K562 (cell line): ENCODE results near the gene GNG7. TPM values are rescaled to one million over a fixed set of nuclear protein-coding genes. Genes with fewer than 3 reads are reported as not detected.
A peak's percentile ranks its signal among the peaks of the same experiment; 100 is the strongest.

Experiments
- ATAC-seq: fragments of 200-7000 bp; cut with Tn5 transposase; 3 replicates; pipeline ENCODE4 v1.9.1; 2020; ENCODE audit warnings: moderate library complexity
- BruUV-seq: library from RNA; stranded (reverse); fragments of 400-500 nt; replicated peaks from 2 replicates; lab custom pipeline; 2021; lab: Mats Ljungman, UMichigan
- CTCF ChIA-PET: fragments of 300-600 bp; formaldehyde crosslinking; extraction: SDS; loops from one replicate; lab custom pipeline; 2021; ENCODE audit warnings: low intra/inter-chr PET ratio; lab: Yijun Ruan, JAX
- POLR2A ChIA-PET: fragments of 300-600, 350-650 bp; sonication (Branson Sonifier 250); formaldehyde crosslinking; extraction: SDS; loops from one replicate; lab custom pipeline; 2021; ENCODE audit warnings: antibody characterized with exemption, inconsistent platforms; lab: Yijun Ruan, JAX
- DNase-seq, 4 experiments: peaks; one replicate each; pipeline versions ENCODE4 v3.0.0 to v3.0.0-alpha.2; 2011 to 2018; ENCODE audit warnings: low spot score in 3 of 4, mixed read lengths in 3 of 4; ENCODE audit errors: extremely low read depth in 1 of 4
- FAIRE-seq: peaks from 2 replicates; lab custom pipeline; 2011; peaks lifted over from hg19 to GRCh38; lab: Jason Lieb, UNC
- H2AFZ ChIP-seq: 2 replicates; pipeline ENCODE4 v1.6.0; 2011; ENCODE audit warnings: low read depth, low read length, control low read depth, inconsistent platforms
- H3K27ac ChIP-seq: fragments of 200-600 bp; 3 replicates; pipeline ENCODE4 v1.8.0; 2011; ENCODE audit warnings: low read depth, mild to moderate bottlenecking, control low read depth, inconsistent platforms, low read length, moderate library complexity, mixed read lengths; ENCODE audit errors: extremely low read depth
- H3K27me3 ChIP-seq, 2 experiments: fragments of 300-600 bp in 1 of 2; 2 replicates in 1 of 2; 3 replicates in 1 of 2; pipeline versions ENCODE4 v1.6.0 to v1.8.0; 2011; ENCODE audit warnings: inconsistent platforms in 2 of 2, low read length in 2 of 2, mild to moderate bottlenecking in 1 of 2, mixed read lengths in 1 of 2, moderate library complexity in 1 of 2; ENCODE audit not compliant: control insufficient read depth in 2 of 2, insufficient read depth in 2 of 2
- H3K36me3 ChIP-seq: fragments of 300-600 bp; 3 replicates; pipeline ENCODE4 v1.8.0; 2011; ENCODE audit warnings: mild to moderate bottlenecking, low read length, inconsistent platforms; ENCODE audit not compliant: control insufficient read depth, insufficient read depth
- H3K4me1 ChIP-seq, 2 experiments: fragments of 200-600 bp in 1 of 2; replicated peaks in 1 of 2; 2 replicates in 1 of 2; 3 replicates in 1 of 2; pipeline versions ENCODE4 v1.5.1 to v1.8.0; 2011; ENCODE audit warnings: inconsistent platforms in 2 of 2, low read length in 2 of 2, mild to moderate bottlenecking in 1 of 2, mixed read lengths in 1 of 2, moderate library complexity in 1 of 2; ENCODE audit not compliant: control insufficient read depth in 2 of 2, insufficient read depth in 2 of 2
- H3K4me2 ChIP-seq: 2 replicates; pipeline ENCODE4 v1.6.1; 2011; ENCODE audit warnings: low read length, control low read depth, inconsistent platforms, mixed read lengths; ENCODE audit not compliant: insufficient read depth
- H3K4me3 ChIP-seq: fragments of 200-600 bp; sonication (generic), shearing (Covaris generic); 2 replicates; pipeline ENCODE4 v1.5.1; 2016; ENCODE audit warnings: control low read depth, inconsistent platforms
- H3K79me2 ChIP-seq: fragments of 200-600 bp; 3 replicates; pipeline ENCODE4 v1.8.0; 2011; ENCODE audit warnings: low read length, inconsistent platforms; ENCODE audit not compliant: control insufficient read depth, insufficient read depth
- H3K9ac ChIP-seq, 2 experiments: 2 replicates each; pipeline versions ENCODE4 v1.6.0 to v1.6.1; 2011; ENCODE audit warnings: low read depth in 2 of 2, low read length in 2 of 2, control low read depth in 1 of 2, inconsistent platforms in 1 of 2, mild to moderate bottlenecking in 1 of 2, mixed read lengths in 1 of 2; ENCODE audit not compliant: insufficient read depth in 1 of 2
- H3K9me1 ChIP-seq: one replicate; pipeline ENCODE4 v1.6.0; 2011; ENCODE audit warnings: inconsistent platforms, mild to moderate bottlenecking, low read length, moderate library complexity; ENCODE audit not compliant: control insufficient read depth, insufficient read depth
- H3K9me3 ChIP-seq: replicated peaks from 2 replicates; pipeline ENCODE4 v1.5.1; 2011; ENCODE audit warnings: low read depth, low read length, inconsistent platforms; ENCODE audit not compliant: control insufficient read depth, insufficient read depth
- H4K20me1 ChIP-seq: replicated peaks from 2 replicates; pipeline ENCODE4 v1.6.1; 2011; ENCODE audit warnings: low read length, inconsistent platforms, mixed read lengths; ENCODE audit not compliant: control insufficient read depth, insufficient read depth
- MAFK ChIP-seq: IDR thresholded peaks from 2 replicates; pipeline ENCODE4 v1.6.1; 2011; ENCODE audit warnings: low read length, improper control_type of control experiment
- PHF20 ChIP-seq: fragments of 450-650 bp; IDR thresholded peaks from 2 replicates; pipeline ENCODE4 v1.6.1; 2018; ENCODE audit not compliant: partially characterized antibody
- RREB1 ChIP-seq: fragments of 250-450 bp; sonication (Bioruptor Pico); IDR thresholded peaks from 2 replicates; pipeline ENCODE4 v1.4.0; 2020
- SMARCA5 ChIP-seq: fragments of 450-650 bp; IDR thresholded peaks from 2 replicates; pipeline ENCODE4 v1.6.1; 2016
- TEAD2 ChIP-seq: fragments of 450-650 bp; IDR thresholded peaks from 2 replicates; pipeline ENCODE4 v1.6.1; 2016; ENCODE audit warnings: missing genetic modification characterization, control low read depth, missing compliant biosample characterization
- TEAD4 ChIP-seq, 2 experiments: sonication (generic) in 1 of 2; formaldehyde crosslinking in 1 of 2; IDR thresholded peaks; 2 replicates each; pipeline versions ENCODE4 v1.6.1 to v1.8.0; 2012 to 2022; ENCODE audit warnings: borderline replicate concordance in 1 of 2, inconsistent platforms in 1 of 2, low read length in 1 of 2, mild to moderate bottlenecking in 1 of 2, missing genetic modification reagents in 1 of 2
- ZNF143 ChIP-seq: sonication (generic); formaldehyde crosslinking; IDR thresholded peaks from 2 replicates; pipeline ENCODE4 v1.9.0; 2022; ENCODE audit warnings: mild to moderate bottlenecking, missing genetic modification reagents
- ZNF507 ChIP-seq: conservative IDR thresholded peaks from 2 replicates; pipeline ENCODE4 v1.6.1; 2017; ENCODE audit warnings: missing genetic modification characterization, missing compliant biosample characterization
- WGBS: fragments of 100-300 bp; shearing (Covaris generic); methylation state at CpG from one replicate; pipeline ENCODE4 v1.1.6; 2016; ENCODE audit warnings: low coverage, mixed read lengths; ENCODE audit not compliant: insufficient coverage; ENCODE audit errors: missing lambda C conversion rate; 5-methylcytosine and 5-hydroxymethylcytosine counted together
- in situ Hi-C: fragments of 300-500 bp; cut with MboI; formaldehyde crosslinking; loops from 4 replicates; pipeline ENCODE4 v1.15.0; 2018; ENCODE audit warnings: inconsistent platforms, mixed read lengths
- intact Hi-C: fragments of 100-400 bp; cut with micrococcal nuclease; formaldehyde crosslinking; loops from 2 replicates; pipeline ENCODE4 v1.14.2; 2022
- polyA plus RNA-seq, 8 experiments: library from polyadenylated mRNA; depleted of rRNA in 4 of 8; stranded (reverse) in 5 of 8; unstranded in 3 of 8; fragments of >200 nt; fragmentation: Nextera tagmentation in 2 of 8; fragmentation: Illumina TruSeq in 1 of 8; extraction: Ambion mirVana in 2 of 8; extraction: Trizol in 1 of 8; gene quantifications; 2 replicates each; pipeline versions ENCODE4 v1.2.1 to v1.2.3, GENCODE V29; 2011 to 2014; ENCODE audit warnings: inconsistent platforms in 1 of 8, missing spikeins in 1 of 8
- total RNA-seq, 7 experiments: library from RNA; depleted of rRNA in 6 of 7; stranded (reverse); fragments of >200 nt in 6 of 7; fragmentation: Illumina TruSeq in 2 of 7; extraction: Trizol in 2 of 7; gene quantifications; 2 replicates each; pipeline versions ENCODE4 v1.2.1 to v1.2.3, GENCODE V29; 2011 to 2021; ENCODE audit warnings: low replicate concordance in 1 of 7

The GNG7 gene
- total and polyA plus RNA-seq, 9 of the 15 experiments (the other 6 are each of a cell fraction or from before 2014, with no cell fraction given): 0.01 to 0.20 (median 0.06) TPM; not detected in 1

- TF ChIP-seq TEAD2: no peak
- TF ChIP-seq PHF20: peak; percentile 79
- no peak for TF ChIP-seq TEAD4 (IDR thresholded peaks at IDR 0.05; ENCODE audit: low read length)
- peak; percentile 74; the same call in 1 of the 2 replicates for TF ChIP-seq TEAD4 (CRISPR knock-in tag; IDR thresholded peaks at IDR 0.05; ENCODE audit: borderline replicate concordance)
- peak; percentile 35; the same call in 1 of the 2 replicates for TF ChIP-seq SMARCA5
- peak; percentile 54; the same call in 1 of the 2 replicates for TF ChIP-seq ZNF143 (CRISPR knock-in tag)
- TF ChIP-seq, all 486 proteins: peak for 24
Measured at GRCh38 chr19:2524361-2524839, 178.1 kb downstream of the GNG7 start (continued).

- Histone ChIP-seq H3K36me3 (no peaks in the 10 kb centered on the region), H4K20me1 (peaks cover 6% of the 10 kb centered on the region; the same call in 1 of the 2 replicates), H3K9ac (no peak overlapping the region)
- intact Hi-C loops: no loop called here
- no peak for TF ChIP-seq MAFK
- no peak for TF ChIP-seq RREB1 (CRISPR knock-in tag)
- no peak for TF ChIP-seq ZNF507
- TF ChIP-seq, all 486 proteins: peak for 0
- no peak overlapping the region for H3K27ac ChIP-seq
- WGBS: 40% methylated on average over 20 of the region's 20 CpGs
- H3K9me1 ChIP-seq: no peaks in the 10 kb centered on the region
- BruUV-seq: no TSS peak
- no peaks in the 10 kb centered on the region for H3K79me2 ChIP-seq
- peaks cover 0 to 26% of the 10 kb centered on the region in 2 experiments; a peak in 4 of 5 replicates for H3K4me1 ChIP-seq
- ATAC-seq: no peak
- CTCF ChIA-PET: no interaction called here
- H2AFZ ChIP-seq: no peak overlapping the region
- H3K27me3 ChIP-seq: peaks cover 0 to 3% of the 10 kb centered on the region in 2 experiments; a peak in 1 of 5 replicates
- no peak overlapping the region for H3K4me2 ChIP-seq
- H3K4me3 ChIP-seq: no peak overlapping the region
- peak in 1 of 4 experiments; percentile 23 for DNase-seq
- in situ Hi-C loops: no loop called here
- POLR2A ChIA-PET: interaction anchor here (0.6 to 1.4 kb wide), 4 partner anchors 19 to 134 kb away, joined by 3 to 4 read pairs (median 4); partner anchors contain the start of gene GADD45B
- FAIRE-seq: no peak
- no peaks in the 10 kb centered on the region for H3K9me3 ChIP-seq
Measured at GRCh38 chr19:2523630-2524311, 178.7 kb downstream of the GNG7 start.
